Measurements from ENCODE around the gene HCN4. TPM values are rescaled to one million over a fixed set of nuclear protein-coding genes. Genes with fewer than 3 reads are reported as not detected.

HCN4 gene
- total RNA-seq, 1 donor from 2014 or later: not detected

DNA sequence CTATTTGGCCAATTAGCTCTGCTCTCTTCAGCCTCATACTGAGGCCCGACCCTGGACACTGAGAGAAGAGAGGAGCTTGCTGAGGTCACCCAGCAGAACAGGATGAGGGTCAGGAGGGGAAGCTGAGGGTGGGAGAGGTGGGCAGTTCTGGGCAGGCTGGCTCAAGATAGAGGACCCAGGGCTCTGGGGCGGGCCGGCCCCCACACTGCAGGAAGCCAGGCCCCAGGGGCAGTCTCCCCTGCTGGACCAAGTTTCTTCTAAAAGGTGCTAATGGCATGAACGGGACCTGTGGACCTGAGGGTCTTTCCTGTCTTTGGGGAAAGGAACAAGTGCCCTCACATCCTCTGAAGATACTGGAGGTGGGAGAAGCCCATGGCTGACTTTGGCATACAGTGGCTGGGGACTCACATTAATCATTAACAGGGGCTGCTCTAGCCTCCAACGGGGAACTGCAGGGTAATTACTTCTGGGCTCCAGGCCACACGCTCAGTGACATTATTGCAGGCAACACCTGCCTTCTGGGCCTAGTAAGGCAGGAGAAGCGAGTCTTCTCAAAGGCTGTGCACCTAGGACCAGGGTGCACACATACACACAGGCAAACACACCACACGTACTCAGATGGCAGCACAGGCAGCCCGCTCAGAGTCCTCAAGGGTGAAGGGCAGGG, 10.6 kb downstream of the HCN4 start:
- no peaks in the 10 kb centered on the region for H3K9me3 Mint-ChIP-seq (ENCODE audit: unreplicated experiment)
- H3K27me3 Mint-ChIP-seq (ENCODE audit: unreplicated experiment): peaks cover 42% of the 10 kb centered on the region
- H3K4me3 Mint-ChIP-seq (ENCODE audit: unreplicated experiment): no peak overlapping the region
- TF ChIP-seq, protein P1, sequence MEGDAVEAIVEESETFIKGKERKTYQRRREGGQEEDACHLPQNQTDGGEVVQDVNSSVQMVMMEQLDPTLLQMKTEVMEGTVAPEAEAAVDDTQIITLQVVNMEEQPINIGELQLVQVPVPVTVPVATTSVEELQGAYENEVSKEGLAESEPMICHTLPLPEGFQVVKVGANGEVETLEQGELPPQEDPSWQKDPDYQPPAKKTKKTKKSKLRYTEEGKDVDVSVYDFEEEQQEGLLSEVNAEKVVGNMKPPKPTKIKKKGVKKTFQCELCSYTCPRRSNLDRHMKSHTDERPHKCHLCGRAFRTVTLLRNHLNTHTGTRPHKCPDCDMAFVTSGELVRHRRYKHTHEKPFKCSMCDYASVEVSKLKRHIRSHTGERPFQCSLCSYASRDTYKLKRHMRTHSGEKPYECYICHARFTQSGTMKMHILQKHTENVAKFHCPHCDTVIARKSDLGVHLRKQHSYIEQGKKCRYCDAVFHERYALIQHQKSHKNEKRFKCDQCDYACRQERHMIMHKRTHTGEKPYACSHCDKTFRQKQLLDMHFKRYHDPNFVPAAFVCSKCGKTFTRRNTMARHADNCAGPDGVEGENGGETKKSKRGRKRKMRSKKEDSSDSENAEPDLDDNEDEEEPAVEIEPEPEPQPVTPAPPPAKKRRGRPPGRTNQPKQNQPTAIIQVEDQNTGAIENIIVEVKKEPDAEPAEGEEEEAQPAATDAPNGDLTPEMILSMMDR (IDR thresholded peaks at IDR 0.05): no peak
- no peaks in the 10 kb centered on the region for H3K4me1 Mint-ChIP-seq (ENCODE audit: unreplicated experiment)
- H3K36me3 Mint-ChIP-seq (ENCODE audit: unreplicated experiment): no peaks in the 10 kb centered on the region
- no peak overlapping the region for H3K27ac Mint-ChIP-seq (ENCODE audit: unreplicated experiment)
- no peak for DNase-seq (ENCODE audit: extremely low spot score, unreplicated experiment)

DNA sequence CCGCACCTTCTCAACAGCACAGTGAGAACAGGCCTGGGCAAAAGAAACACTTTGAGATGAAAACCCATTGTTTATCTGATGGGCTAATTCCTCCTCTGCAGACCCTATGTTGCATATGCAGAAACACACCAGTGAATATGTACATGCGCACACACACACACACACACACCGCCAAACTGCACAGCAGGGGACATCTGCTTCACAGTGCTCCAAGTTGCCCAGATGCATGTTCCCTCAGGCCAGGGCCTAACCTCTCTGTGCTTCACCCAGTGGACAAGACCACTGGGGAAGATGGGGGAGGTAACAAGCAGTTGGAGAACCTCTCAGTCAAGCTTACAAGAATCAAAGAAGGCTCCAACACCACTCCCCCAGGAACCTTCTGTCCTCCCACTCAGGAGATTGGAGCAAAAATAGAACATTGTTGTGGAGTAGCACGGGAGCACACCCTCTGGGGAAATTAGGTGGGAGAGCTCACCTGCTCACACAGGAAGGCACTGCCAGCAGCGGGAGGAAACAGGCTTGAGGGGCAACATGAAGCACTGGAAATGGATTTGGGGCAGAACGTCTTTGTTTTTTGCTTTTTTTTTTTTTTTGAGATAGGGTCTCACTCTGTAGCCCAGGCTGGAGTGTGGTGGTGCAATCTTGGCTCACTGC, 13.0 kb downstream of the HCN4 start:
- Mint-ChIP-seq H3K36me3 (ENCODE audit: unreplicated experiment) (no peaks in the 10 kb centered on the region), H3K4me3 (ENCODE audit: unreplicated experiment) (no peak overlapping the region), H3K9me3 (ENCODE audit: unreplicated experiment) (no peaks in the 10 kb centered on the region), H3K27me3 (ENCODE audit: unreplicated experiment) (peaks cover 29% of the 10 kb centered on the region), H3K4me1 (ENCODE audit: unreplicated experiment) (no peaks in the 10 kb centered on the region), H3K27ac (ENCODE audit: unreplicated experiment) (no peak overlapping the region)
- DNase-seq (ENCODE audit: extremely low spot score, unreplicated experiment): no peak
- TF ChIP-seq, protein P1 (IDR thresholded peaks at IDR 0.05): no peak

DNA sequence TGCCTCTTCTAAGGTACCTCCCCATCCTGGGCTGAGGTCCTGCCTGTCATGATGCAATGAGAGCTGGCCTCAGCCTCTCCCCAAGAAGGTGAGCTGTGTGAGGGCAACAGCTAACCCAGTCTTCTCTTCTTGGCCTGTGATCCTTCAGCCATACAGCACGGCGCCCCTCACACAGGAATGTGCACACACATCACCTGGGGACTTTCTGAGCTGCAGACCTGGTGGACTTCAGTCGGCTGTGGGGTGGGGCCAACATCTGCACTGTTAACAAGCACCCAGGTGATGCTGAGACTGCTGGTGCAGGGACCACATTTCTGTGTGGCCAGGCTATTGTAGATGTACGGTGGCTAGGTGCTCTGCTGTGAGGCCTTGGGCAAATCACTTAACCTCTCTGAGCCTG, 14.5 kb downstream of the HCN4 start:
- H3K27ac Mint-ChIP-seq (ENCODE audit: unreplicated experiment): no peak overlapping the region
- H3K4me3 Mint-ChIP-seq (ENCODE audit: unreplicated experiment): no peak overlapping the region
- no peak for DNase-seq (ENCODE audit: extremely low spot score, unreplicated experiment)
- peaks cover 18% of the 10 kb centered on the region for H3K27me3 Mint-ChIP-seq (ENCODE audit: unreplicated experiment)
- TF ChIP-seq, protein P1 (IDR thresholded peaks at IDR 0.05): no peak
- no peaks in the 10 kb centered on the region for H3K9me3 Mint-ChIP-seq (ENCODE audit: unreplicated experiment)
- H3K36me3 Mint-ChIP-seq (ENCODE audit: unreplicated experiment): no peaks in the 10 kb centered on the region
- H3K4me1 Mint-ChIP-seq (ENCODE audit: unreplicated experiment): no peaks in the 10 kb centered on the region

DNA sequence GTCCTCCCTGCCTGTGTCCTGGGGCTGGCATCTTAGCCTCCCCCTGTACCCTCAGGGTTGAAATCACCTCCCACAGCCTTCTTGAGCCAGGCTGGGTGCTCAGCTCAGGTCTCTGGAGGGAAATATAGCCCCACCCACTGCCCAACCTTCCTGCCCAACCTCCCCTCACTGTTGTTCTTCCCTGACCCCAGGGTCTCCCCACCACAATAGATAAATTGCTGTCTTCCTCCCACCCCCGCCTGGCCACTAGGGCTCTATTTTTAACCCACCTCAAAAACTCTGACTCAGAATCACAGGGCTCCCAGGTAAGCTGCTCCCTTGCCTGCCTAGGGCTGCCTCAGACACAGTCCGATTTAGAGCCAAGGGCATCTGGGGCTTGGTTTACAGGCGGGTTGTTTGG, 15.0 kb downstream of the HCN4 start:
- H3K27ac Mint-ChIP-seq (ENCODE audit: unreplicated experiment): no peak overlapping the region
- H3K36me3 Mint-ChIP-seq (ENCODE audit: unreplicated experiment): no peaks in the 10 kb centered on the region
- TF ChIP-seq, protein P1 (IDR thresholded peaks at IDR 0.05): no peak
- no peaks in the 10 kb centered on the region for H3K9me3 Mint-ChIP-seq (ENCODE audit: unreplicated experiment)
- H3K4me3 Mint-ChIP-seq (ENCODE audit: unreplicated experiment): no peak overlapping the region
- DNase-seq (ENCODE audit: extremely low spot score, unreplicated experiment): no peak
- H3K4me1 Mint-ChIP-seq (ENCODE audit: unreplicated experiment): no peaks in the 10 kb centered on the region
- H3K27me3 Mint-ChIP-seq (ENCODE audit: unreplicated experiment): peaks cover 17% of the 10 kb centered on the region

DNA sequence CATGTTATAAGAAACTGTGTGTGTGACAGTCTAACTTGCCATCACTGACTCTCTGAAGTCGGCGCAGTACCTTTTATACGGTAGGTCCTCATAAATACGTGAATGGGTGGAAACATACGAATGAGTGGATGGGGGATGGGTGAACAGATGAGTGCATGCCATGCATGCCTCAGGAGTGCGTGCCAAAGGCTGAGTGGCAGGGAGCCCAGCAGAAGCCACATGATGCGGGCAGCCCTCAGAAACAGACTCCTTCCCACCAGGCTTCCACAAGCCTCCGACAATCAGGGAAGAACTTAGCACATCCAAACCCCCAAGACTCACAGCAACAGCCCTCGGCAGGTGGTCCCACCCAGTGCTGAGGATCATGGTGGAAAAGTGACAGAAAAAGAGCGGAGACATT, 16.7 kb downstream of the HCN4 start:
- TF ChIP-seq, protein P1 (IDR thresholded peaks at IDR 0.05): no peak
- Mint-ChIP-seq H3K27me3 (ENCODE audit: unreplicated experiment) (peaks cover 14% of the 10 kb centered on the region), H3K36me3 (ENCODE audit: unreplicated experiment) (no peaks in the 10 kb centered on the region), H3K4me1 (ENCODE audit: unreplicated experiment) (no peaks in the 10 kb centered on the region), H3K27ac (ENCODE audit: unreplicated experiment) (no peak overlapping the region), H3K4me3 (ENCODE audit: unreplicated experiment) (no peak overlapping the region), H3K9me3 (ENCODE audit: unreplicated experiment) (no peaks in the 10 kb centered on the region)
- no peak for DNase-seq (ENCODE audit: extremely low spot score, unreplicated experiment)
